Mesenchymal stem cell (in vitro differentiated cells and primary cell): Measurements from ENCODE around the gene TMX1.

Source experiments
- DNase-seq: peaks from one replicate; pipeline ENCODE4 v3.0.0-alpha.2; 2013
- H2AFZ ChIP-seq: one replicate; pipeline ENCODE4 v1.6.1; 2013; ENCODE audit warnings: low read depth, mild to moderate bottlenecking, control low read depth, inconsistent platforms, low read length, moderate library complexity
- H2AK5ac ChIP-seq: 2 replicates; pipeline ENCODE4 v1.6.1; 2013; ENCODE audit warnings: low read length, moderate library complexity, mild to moderate bottlenecking, inconsistent platforms; ENCODE audit not compliant: severe bottlenecking
- H2BK120ac ChIP-seq: one replicate; pipeline ENCODE4 v1.6.1; 2013; ENCODE audit warnings: low read depth, mild to moderate bottlenecking, inconsistent platforms, low read length, moderate library complexity
- H2BK12ac ChIP-seq, 2 experiments: one replicate each; pipeline ENCODE4 v1.6.1; 2013; ENCODE audit warnings: inconsistent platforms in 2 of 2, low read length in 2 of 2, mild to moderate bottlenecking in 2 of 2, moderate library complexity in 2 of 2, control low read depth in 1 of 2
- H2BK15ac ChIP-seq: one replicate; pipeline ENCODE4 v1.6.1; 2013; ENCODE audit warnings: mild to moderate bottlenecking, low read depth, inconsistent platforms; ENCODE audit not compliant: poor library complexity, severe bottlenecking
- H2BK5ac ChIP-seq: 2 replicates; pipeline ENCODE4 v1.6.1; 2013; ENCODE audit warnings: low read depth, mild to moderate bottlenecking, low read length, control low read depth, inconsistent platforms; ENCODE audit not compliant: poor library complexity, severe bottlenecking
- H3K14ac ChIP-seq, 2 experiments: one replicate each; pipeline ENCODE4 v1.6.1; 2013; ENCODE audit warnings: inconsistent platforms in 2 of 2, low read length in 2 of 2, control low read depth in 1 of 2, mild to moderate bottlenecking in 1 of 2, moderate library complexity in 1 of 2
- H3K18ac ChIP-seq, 2 experiments: one replicate each; pipeline ENCODE4 v1.6.1; 2013; ENCODE audit warnings: inconsistent platforms in 2 of 2, low read length in 2 of 2, control low read depth in 1 of 2, low read depth in 1 of 2, mild to moderate bottlenecking in 1 of 2
- H3K23ac ChIP-seq, 2 experiments: one replicate each; pipeline ENCODE4 v1.6.1; 2013; ENCODE audit warnings: inconsistent platforms in 2 of 2, low read length in 2 of 2, mild to moderate bottlenecking in 2 of 2, moderate library complexity in 2 of 2, control low read depth in 1 of 2
- H3K27ac ChIP-seq: 2 replicates; pipeline ENCODE4 v1.5.1; 2013; ENCODE audit warnings: mild to moderate bottlenecking, moderate library complexity, low read length, control low read depth, inconsistent platforms; ENCODE audit not compliant: poor library complexity, severe bottlenecking
- H3K27me3 ChIP-seq, 2 experiments: 2 replicates each; pipeline versions ENCODE4 v1.6.1 to v1.7.0; 2013; ENCODE audit warnings: low read length in 2 of 2, mild to moderate bottlenecking in 2 of 2, moderate library complexity in 2 of 2, control low read depth in 1 of 2, inconsistent platforms in 1 of 2; ENCODE audit not compliant: control insufficient read depth in 1 of 2, insufficient read depth in 1 of 2
- H3K36me3 ChIP-seq, 2 experiments: 2 replicates each; pipeline versions ENCODE4 v1.6.1 to v1.7.0; 2013; ENCODE audit warnings: low read length in 2 of 2, control low read depth in 1 of 2, inconsistent platforms in 1 of 2, low read depth in 1 of 2, mild to moderate bottlenecking in 1 of 2; ENCODE audit not compliant: insufficient read depth in 2 of 2, control insufficient read depth in 1 of 2
- H3K4ac ChIP-seq, 2 experiments: one replicate each; pipeline ENCODE4 v1.6.1; 2013; ENCODE audit warnings: inconsistent platforms in 2 of 2, low read length in 2 of 2, mild to moderate bottlenecking in 2 of 2, moderate library complexity in 2 of 2, control low read depth in 1 of 2, low read depth in 1 of 2
- H3K4me1 ChIP-seq: 2 replicates; pipeline ENCODE4 v1.6.1; 2013; ENCODE audit warnings: low read depth, low read length, control low read depth; ENCODE audit not compliant: control insufficient read depth, insufficient read depth
- H3K4me2 ChIP-seq: 2 replicates; pipeline ENCODE4 v1.6.1; 2013; ENCODE audit warnings: low read length, mild to moderate bottlenecking, inconsistent platforms; ENCODE audit not compliant: poor library complexity, severe bottlenecking
- H3K4me3 ChIP-seq, 2 experiments: 2 replicates each; pipeline versions ENCODE4 v1.5.1 to v1.7.0; 2013; ENCODE audit warnings: low read length in 2 of 2, mild to moderate bottlenecking in 2 of 2, control low read depth in 1 of 2, low read depth in 1 of 2; ENCODE audit not compliant: insufficient read depth in 1 of 2
- H3K79me1 ChIP-seq: replicated peaks from 2 replicates; pipeline ENCODE4 v1.6.1; 2013; ENCODE audit warnings: mild to moderate bottlenecking, control low read depth, low read length, inconsistent platforms; ENCODE audit not compliant: poor library complexity, severe bottlenecking
- H3K9ac ChIP-seq: 2 replicates; pipeline ENCODE4 v1.7.0; 2013; ENCODE audit warnings: mild to moderate bottlenecking, low read length, moderate library complexity
- H3K9me3 ChIP-seq: 2 replicates; pipeline ENCODE4 v1.7.0; 2013; ENCODE audit warnings: mild to moderate bottlenecking, low read length; ENCODE audit not compliant: control insufficient read depth
- H4K8ac ChIP-seq: one replicate; pipeline ENCODE4 v1.6.1; 2013; ENCODE audit warnings: inconsistent platforms, mild to moderate bottlenecking, low read length, moderate library complexity
- H4K91ac ChIP-seq: one replicate; pipeline ENCODE4 v1.6.1; 2013; ENCODE audit warnings: mild to moderate bottlenecking, low read length, inconsistent platforms
- WGBS: methylation state at CpG from one replicate; pipeline ENCODE4 v1.1.7; 2013; ENCODE audit warnings: mixed read lengths; 5-methylcytosine and 5-hydroxymethylcytosine counted together

The TMX1 gene

DNA sequence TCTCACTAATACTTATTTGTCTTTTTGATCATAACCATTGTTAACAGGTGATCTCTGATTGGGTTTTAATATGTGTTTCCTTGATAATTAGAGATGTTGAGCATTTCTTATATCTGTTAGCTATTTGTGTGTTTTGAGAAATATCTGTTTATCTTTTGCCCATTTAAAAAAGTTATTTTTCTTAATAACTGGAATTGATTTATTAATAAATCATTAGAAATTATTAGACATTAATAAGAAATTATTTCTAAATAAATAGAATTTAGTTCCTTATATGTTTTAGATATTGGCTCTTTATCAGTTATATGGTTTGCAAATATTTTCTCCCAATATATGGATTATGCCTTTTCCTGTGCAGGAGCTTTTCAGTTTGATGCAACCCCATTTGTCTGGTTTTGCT, 18.7 kb downstream of the TMX1 start:
- H2BK15ac ChIP-seq, result no peak overlapping the region
- no peak overlapping the region for H2AFZ ChIP-seq

DNA sequence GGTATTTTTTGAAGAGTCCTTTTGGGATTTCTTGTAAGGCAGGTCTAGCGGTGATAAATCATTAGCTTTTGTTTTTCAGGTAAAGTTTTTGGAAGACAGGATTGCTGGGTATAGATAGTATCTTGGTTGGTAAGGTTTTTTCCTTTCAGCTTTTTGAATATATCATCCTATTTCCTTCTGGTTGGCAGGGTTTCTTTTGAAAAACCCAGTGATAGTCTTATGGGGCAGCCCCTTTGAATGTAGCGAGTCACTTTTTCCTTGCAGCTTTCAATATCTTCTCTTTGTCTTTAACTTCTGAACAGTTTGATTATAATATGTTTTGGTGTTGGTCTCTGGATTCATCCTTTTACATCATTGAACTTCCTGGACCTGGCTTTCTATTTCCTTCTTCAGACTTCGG, 20.2 kb downstream of the TMX1 start:
- no peak overlapping the region for H3K9ac ChIP-seq
- H2BK12ac ChIP-seq, result no peak overlapping the region
- DNase-seq, result no peak
- H2AK5ac ChIP-seq, result no peak overlapping the region
- H3K79me1 ChIP-seq, result peaks cover 3% of the 10 kb centered on the region
- WGBS, result 94% methylated on average over 1 of the region's 3 CpGs
- H3K27ac ChIP-seq, result no peak overlapping the region
- peaks cover 5% of the 10 kb centered on the region for H3K9me3 ChIP-seq
- peaks cover 4 to 31% of the 10 kb centered on the region in 2 experiments for H3K36me3 ChIP-seq
- no peak overlapping the region for H4K91ac ChIP-seq
- H3K4me2 ChIP-seq, result no peak overlapping the region
- no peak overlapping the region for H3K4ac ChIP-seq
- H3K4me1 ChIP-seq, result no peaks in the 10 kb centered on the region
- H3K23ac ChIP-seq, result no peak overlapping the region
- H2BK5ac ChIP-seq, result no peak overlapping the region
- H2BK15ac ChIP-seq, result no peak overlapping the region
- no peaks in the 10 kb centered on the region for H3K27me3 ChIP-seq
- H3K18ac ChIP-seq, result no peak overlapping the region
- no peak overlapping the region for H2AFZ ChIP-seq
- H4K8ac ChIP-seq, result no peak overlapping the region
- no peak overlapping the region for H3K14ac ChIP-seq
- no peak overlapping the region for H2BK120ac ChIP-seq
- no peak overlapping the region for H3K4me3 ChIP-seq

More for the DNA sequence above, 18.7 kb downstream of the TMX1 start:
- Histone ChIP-seq H3K27ac (no peak overlapping the region), H3K18ac (no peak overlapping the region), H2BK5ac (no peak overlapping the region), H3K79me1 (peaks cover 3% of the 10 kb centered on the region), H3K4me2 (no peak overlapping the region), H3K4me1 (no peaks in the 10 kb centered on the region), H4K8ac (no peak overlapping the region), H3K4ac (no peak overlapping the region), H4K91ac (no peak overlapping the region), H3K36me3 (peaks cover 4 to 42% of the 10 kb centered on the region in 2 experiments), H2AK5ac (no peak overlapping the region), H3K4me3 (no peak overlapping the region), H2BK12ac (no peak overlapping the region), H3K14ac (no peak overlapping the region), H3K9ac (no peak overlapping the region), H3K9me3 (peaks cover 5% of the 10 kb centered on the region), H3K23ac (no peak overlapping the region), H3K27me3 (no peaks in the 10 kb centered on the region), H2BK120ac (no peak overlapping the region)
- no peak for DNase-seq

- H3K23ac ChIP-seq, result no peak overlapping the region
Measured at GRCh38 chr14:51261151-51261550, 21.1 kb downstream of the TMX1 start.

DNA sequence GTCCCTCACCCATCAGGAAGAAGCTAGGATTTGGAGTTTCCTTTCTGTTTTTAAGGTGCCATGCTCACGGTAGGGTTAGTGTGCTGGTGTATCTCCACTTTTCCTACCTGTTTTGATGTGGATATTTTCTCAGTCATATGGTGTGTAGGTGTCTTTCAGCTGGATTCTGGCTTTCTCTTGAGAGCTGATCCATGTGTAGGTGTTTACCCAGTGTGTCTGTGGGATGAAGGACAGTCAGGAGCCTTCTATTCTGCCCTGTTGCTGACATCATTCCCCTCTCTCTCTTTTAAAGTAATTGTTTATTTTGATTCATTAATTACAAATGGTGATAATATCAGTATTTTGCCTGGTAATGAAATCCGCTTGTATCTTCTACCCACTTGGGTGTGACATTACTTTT, 22.8 kb downstream of the TMX1 start:
- Histone ChIP-seq H3K4me1 (no peaks in the 10 kb centered on the region), H3K4ac (no peak overlapping the region), H2AK5ac (no peak overlapping the region), H2BK120ac (no peak overlapping the region), H2BK15ac (no peak overlapping the region), H3K79me1 (peaks cover 3% of the 10 kb centered on the region), H4K8ac (no peak overlapping the region), H3K14ac (no peak overlapping the region), H2AFZ (no peak overlapping the region), H3K27ac (no peak overlapping the region), H3K9me3 (peaks cover 5% of the 10 kb centered on the region), H3K4me2 (no peak overlapping the region), H3K36me3 (peaks cover 3 to 11% of the 10 kb centered on the region in 2 experiments), H2BK12ac (no peak overlapping the region), H4K91ac (no peak overlapping the region), H3K23ac (no peak overlapping the region), H3K27me3 (no peaks in the 10 kb centered on the region), H3K18ac (no peak overlapping the region), H3K4me3 (no peak overlapping the region), H2BK5ac (no peak overlapping the region), H3K9ac (no peak overlapping the region)
- no peak for DNase-seq
- WGBS, result 88% methylated on average over 1 of the region's 2 CpGs

More at GRCh38 chr14:51261151-51261550, 21.1 kb downstream of the TMX1 start:
- Histone ChIP-seq H3K4ac (no peak overlapping the region), H3K27ac (no peak overlapping the region), H3K18ac (no peak overlapping the region), H3K4me2 (no peak overlapping the region), H3K9ac (no peak overlapping the region), H4K91ac (no peak overlapping the region), H3K4me3 (no peak overlapping the region), H3K36me3 (peaks cover 4 to 25% of the 10 kb centered on the region in 2 experiments), H2AK5ac (no peak overlapping the region), H3K27me3 (no peaks in the 10 kb centered on the region), H2BK12ac (no peak overlapping the region), H2BK15ac (no peak overlapping the region), H2AFZ (no peak overlapping the region), H4K8ac (no peak overlapping the region), H3K9me3 (peaks cover 5% of the 10 kb centered on the region), H2BK120ac (no peak overlapping the region), H3K4me1 (no peaks in the 10 kb centered on the region), H2BK5ac (no peak overlapping the region), H3K14ac (no peak overlapping the region), H3K79me1 (peaks cover 3% of the 10 kb centered on the region)
- 95% methylated on average over 2 of the region's 2 CpGs for WGBS
- DNase-seq, result no peak
